ENCODE results near the gene CEBPA.

GRCh38 chr19:33267706-33268105, 34.6 kb downstream of the CEBPA start:
- TF ChIP-seq YY1 (IDR thresholded peaks at IDR 0.05; ENCODE audit: insufficient read depth, insufficient read length) (no peak), ZNF274 (IDR thresholded peaks at IDR 0.05; ENCODE audit: low read depth, low read length) (no peak)

Data from NT2/D1 (cell line).